Activated CD4-positive, alpha-beta T cell treated with anti-CD3 and anti-CD28 coated beads for 24 hours (primary cell): ENCODE data around the gene FRYL.

Source experiments
- DNase-seq, 2 donors: peaks; one replicate each; pipeline ENCODE4 v3.0.0-alpha.2; 2020; ENCODE audit warnings: low read depth in 2 of 2

The FRYL gene

DNA sequence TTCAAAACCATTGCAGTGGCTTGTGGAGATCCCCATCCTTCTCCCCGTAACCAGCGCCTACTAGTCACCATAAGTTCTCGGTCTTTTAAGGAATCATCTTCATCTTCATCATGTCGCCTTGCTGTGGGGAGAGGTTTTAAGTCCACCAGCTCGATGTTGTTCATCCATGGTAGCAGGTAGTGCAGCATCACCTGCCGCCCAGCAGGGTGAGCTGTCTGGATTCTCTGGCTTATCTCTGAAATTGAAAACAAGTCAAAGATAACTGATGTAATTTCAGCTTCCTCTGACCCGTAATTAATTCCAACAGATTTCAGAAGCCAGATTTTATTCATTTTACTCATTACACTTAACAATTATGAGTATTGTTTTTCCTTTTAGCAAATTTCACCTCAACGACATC is 222.6 kb downstream of the FRYL start:
- no peak for DNase-seq

- DNase-seq: no peak
These were observed 223.8 kb downstream of the FRYL start for GRCh38 chr4:48556268-48556667.

- no peak for DNase-seq
These were observed 225.5 kb downstream of the FRYL start for GRCh38 chr4:48554606-48555005.

- DNase-seq: no peak
These were observed 226.4 kb downstream of the FRYL start for GRCh38 chr4:48553720-48554119.

DNA sequence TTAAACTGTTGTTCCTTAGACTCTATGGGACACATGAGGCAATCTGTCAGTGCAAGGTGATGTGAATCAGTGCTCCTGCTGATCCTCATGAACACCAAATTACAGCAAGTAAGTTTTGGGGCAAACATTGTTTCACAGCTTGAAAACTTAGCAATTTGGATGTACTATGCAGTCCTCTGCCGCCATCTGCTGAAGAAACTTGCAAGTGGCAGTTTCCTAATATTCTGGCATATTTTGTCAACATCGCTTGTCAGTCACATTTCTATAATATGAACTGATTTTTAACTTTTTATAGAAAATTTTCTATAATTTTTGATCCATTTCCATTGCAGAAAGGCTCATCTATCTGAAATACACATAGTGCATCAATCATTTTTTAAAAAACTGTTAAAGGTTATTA is 233.7 kb downstream of the FRYL start:
- peak in 1 of 2 donors; percentile 7 for DNase-seq

DNA sequence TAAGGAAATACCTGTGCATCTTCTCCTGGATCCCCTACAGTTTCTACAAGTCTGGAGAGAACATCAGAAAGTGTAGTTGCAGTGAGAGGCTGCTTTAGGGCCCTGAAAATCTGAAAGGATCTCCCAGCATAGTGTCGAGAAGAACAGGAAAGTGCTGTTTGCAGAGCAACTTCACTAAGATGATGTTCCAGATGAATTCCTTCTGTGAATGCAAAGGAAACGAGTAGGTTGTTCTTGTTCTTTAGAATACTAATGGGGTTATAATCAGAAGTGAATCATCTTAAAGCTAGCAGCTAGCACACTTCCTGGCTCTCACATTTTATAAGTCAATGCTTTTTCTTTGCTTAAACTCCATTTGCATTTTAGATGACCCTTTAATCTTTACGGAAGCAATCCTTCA is 236.3 kb downstream of the FRYL start:
- no peak for DNase-seq

GRCh38 chr4:48542888-48543287 is 237.2 kb downstream of the FRYL start:
- no peak for DNase-seq

DNA sequence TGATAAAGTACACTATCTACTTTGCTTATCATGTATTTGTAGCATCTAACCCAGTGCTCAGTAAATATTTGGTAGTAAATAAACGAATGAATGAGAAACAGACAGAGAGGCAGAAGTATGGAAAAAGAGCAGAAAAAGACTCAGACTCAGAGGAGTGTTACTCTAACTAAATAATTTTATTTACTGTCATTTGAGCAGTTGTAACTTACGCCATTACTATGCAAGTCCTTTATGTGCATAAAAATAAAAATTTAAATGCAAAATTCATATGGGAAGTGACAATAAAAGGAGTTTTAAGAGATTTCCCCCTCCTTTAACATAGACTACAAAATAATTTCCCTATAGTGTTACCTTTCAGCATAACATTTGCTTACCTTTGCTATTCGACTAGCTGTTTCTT is 240.5 kb downstream of the FRYL start:
- no peak for DNase-seq

- DNase-seq: no peak
These were observed 241.7 kb downstream of the FRYL start for GRCh38 chr4:48538358-48538757.

- DNase-seq: no peak
These were observed 253.7 kb downstream of the FRYL start for GRCh38 chr4:48526406-48526805.

DNA sequence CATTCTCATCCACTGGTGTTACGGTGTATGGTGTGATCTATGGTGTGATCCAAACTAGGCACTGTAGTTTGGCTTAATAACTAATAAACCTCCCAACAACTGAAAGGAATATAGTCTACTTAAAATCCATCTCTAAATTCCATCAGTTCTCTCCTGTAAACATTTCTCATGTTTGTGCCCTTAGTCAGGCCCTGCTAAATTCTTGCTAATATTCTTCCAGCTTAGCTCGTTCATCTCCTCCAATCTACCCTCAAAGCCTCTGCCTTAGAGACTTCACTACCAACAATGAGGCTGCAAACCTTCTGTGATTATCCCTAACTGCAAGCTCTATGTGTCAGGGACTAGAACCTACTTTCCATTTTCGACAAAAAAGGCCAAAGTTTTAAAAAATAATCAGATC is 261.9 kb downstream of the FRYL start:
- no peak for DNase-seq

DNA sequence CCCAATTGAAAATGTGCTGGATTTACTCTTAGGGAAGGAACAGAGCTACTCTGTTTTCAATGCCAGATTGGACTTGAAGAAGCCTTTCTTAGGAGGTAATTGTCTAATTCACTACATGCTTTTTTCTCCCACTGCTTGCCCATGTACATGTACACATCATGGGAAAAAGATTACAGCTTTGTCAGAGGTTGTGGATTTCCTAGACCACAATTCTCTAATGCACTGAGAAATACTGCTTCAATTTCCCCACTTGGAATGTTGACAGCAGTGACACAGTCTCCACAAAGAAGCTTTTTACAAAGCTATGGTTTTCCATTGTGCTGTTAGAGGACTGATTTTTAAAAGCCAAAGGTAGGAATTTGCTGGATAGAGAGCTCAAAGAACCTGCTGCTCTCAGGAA is 270.5 kb downstream of the FRYL start:
- DNase-seq: no peak

- DNase-seq: no peak
These were observed 273.4 kb downstream of the FRYL start for GRCh38 chr4:48506716-48507115.

DNA sequence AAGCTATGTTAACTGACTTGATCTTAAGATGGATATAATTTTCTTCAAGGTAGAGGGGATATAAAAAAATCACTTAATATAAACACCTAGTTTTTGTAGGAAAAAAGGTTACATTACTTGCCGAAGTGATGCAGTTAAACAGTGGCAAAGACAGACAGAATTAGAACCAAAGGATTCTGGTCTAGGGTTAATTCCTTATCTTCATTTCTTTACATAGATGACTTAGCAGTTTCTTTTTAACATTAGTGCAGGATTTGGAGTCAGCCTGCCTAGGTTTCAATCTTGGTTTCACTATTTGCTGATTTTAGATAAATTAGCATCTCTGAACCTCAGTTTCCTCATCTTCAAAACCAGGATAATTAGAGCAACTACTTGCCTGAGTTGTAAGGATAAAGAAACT is 275.7 kb downstream of the FRYL start:
- DNase-seq: no peak

- DNase-seq: no peak
These were observed 276.1 kb downstream of the FRYL start for GRCh38 chr4:48504026-48504330.

DNA sequence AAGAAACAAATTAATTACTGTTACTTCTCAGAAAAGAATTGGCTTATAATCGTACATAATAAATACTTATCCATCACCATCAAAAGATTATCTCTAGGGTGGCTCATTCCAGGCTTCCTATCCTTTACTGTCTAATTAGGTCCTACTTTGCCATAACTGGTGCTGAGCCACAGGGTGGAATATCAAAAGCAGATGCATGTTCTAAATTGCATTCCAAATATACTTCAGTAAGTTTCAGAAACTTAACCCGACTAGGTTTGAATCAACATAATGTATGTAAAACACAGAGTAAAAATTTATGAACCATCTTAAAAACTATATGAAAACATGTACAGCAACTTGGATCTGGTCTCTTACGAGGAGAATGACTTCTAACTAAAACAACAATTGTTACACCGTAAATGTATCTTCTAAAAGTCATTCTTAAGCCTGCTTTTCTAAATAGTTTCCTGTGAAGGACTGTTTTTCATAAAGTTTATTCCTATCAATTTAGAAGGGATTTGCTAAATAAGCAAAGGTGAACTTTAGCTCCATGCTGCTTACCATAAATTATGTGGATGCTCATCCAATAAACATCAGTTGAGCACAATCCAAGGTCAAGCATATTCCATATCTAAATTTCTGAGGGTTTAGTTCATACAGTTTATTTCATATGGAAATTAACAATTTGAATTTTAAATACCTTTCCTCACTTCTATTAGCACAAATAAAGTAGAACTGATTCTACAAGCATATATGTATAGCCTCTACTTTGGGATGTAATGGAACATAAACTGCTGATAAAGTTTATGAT is 276.6 kb downstream of the FRYL start:
- DNase-seq: no peak

DNA sequence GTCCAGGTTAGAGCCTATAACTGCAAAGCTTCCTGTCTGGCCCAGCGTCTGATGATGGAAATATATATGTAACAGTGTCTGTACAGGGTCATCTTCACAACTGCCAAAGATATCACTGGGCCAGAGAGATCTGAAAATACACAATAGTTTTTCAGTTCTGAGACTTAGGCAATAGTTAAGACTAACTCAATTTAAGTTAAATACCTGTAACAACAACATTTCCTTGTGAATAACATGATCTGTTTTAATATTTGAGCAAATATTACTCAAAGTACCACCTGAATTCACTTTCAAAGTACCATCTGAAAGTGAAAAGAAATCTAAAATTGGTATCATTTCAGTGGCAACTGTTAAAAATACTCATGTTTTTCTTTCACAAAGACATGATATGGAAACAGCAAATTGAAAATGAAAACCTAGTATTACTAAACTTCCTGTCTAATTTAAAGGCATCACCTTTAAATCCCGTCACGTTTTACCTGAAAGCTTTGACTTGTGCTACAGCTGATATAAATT is 280.5 kb downstream of the FRYL start:
- DNase-seq: no peak

DNA sequence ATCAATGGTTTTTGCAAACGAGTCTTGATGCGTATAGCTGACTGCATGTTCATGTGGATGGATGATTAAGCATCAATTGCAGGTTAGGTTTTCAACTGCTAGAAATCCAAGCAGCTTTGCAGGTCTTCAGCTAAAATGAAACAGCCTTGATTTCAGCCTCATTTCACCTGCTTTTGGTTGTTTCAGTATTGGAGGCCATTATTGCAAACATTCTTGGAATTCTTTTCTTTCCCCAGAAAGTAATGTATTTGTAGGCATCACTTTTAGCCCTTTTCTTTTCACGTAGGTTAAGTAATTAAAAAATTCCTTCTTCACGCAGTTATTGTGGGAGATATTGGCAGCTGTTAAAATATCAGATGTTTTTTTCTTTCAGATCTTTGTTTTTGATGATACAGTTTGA is 281.2 kb downstream of the FRYL start:
- no peak for DNase-seq

DNA sequence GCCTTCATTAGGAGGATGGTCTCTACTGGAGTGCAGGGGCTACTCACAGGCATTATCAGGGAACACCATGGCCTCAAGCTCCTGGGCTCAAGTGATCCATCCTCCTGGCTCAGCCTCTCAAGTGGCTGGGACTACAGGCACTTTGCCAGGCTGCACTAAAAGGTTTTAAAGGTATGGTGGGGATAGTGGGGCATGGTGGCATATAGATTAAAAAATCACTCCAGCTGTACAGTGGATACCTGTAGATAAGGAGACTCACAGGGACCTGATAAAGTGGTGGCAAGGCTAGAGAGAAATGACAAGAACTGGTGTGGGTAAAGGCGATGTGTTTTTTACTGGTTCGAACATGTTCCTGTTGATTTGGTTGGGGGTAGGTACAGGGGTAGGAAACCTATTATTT is 284.1 kb downstream of the FRYL start:
- no peak for DNase-seq

GRCh38 chr4:48493452-48494100 is 286.5 kb downstream of the FRYL start:
- no peak for DNase-seq

- DNase-seq: no peak
These were observed 288.4 kb downstream of the FRYL start for GRCh38 chr4:48491514-48492176.

DNA sequence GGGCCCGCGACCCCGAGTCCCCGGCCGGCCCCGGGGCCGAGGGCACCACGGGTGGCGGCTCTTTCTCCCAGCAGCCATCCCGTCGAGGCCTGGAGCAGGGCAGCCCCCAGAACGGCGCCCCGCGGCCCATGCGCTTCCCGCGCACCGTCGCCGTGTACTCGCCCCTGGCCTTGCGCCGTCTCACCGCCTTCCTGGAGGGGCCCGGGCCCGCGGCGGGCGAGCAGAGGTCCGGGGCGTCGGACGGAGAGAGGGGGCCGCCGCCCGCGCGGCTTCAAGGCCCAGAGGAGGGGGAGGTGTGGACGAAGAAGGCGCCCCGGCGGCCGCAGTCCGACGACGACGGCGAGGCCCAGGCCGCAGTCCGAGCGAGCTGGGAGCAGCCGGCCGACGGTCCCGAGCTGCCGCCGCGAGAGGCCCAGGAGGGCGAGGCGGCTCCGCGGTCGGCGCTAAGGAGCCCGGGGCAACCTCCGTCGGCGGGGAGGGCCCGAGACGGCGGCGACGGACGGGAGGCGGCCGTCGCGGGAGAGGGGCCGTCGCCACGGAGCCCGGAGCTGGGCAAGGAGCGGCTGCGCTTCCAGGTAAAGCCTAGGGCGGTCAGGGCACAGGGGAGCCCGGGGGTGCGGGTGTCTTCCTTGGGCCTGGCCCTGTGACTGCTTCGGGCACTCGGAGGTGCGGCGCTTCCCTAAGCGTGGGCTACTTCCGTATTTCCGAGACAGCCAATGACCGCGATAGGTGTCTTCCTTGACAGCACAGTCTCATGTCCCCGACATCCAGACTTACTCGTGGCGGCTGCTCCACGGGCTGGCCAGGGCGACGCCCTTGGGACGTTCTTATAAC is 289.2 kb downstream of the FRYL start:
- DNase-seq: no peak
